Spleen (tissue), 7 donors: ENCODE data around the gene SOX13.

ENCODE experiments used
- POLR2A ChIP-seq, 3 donors: fragments of 450-650 bp; IDR thresholded peaks; one replicate each; pipeline ENCODE4 v1.5.1; 2017; ENCODE audit warnings: antibody characterized with exemption in 3 of 3, mild to moderate bottlenecking in 1 of 3
- TF ChIP-seq, protein P1 (sequence below), 11 experiments: fragments of 200-600 bp in 7 of 11; fragments of 450-650 bp in 4 of 11; sonication (generic) in 4 of 11; IDR thresholded peaks in 8 of 11; conservative IDR thresholded peaks in 3 of 11; 1 replicate in 7 of 11; 2 replicates in 4 of 11; pipeline versions ENCODE4 v1.4.0 to v1.8.0; 2016 to 2021; ENCODE audit warnings: antibody characterized with exemption in 11 of 11, inconsistent platforms in 4 of 11, mild to moderate bottlenecking in 1 of 11
- donor health status: DM: no; HTN: no; CAD: no; lungs with moderate emphysema.
- donor health status: DM: no; HTN: no; CAD: no.
- donor health status: DM: no; HTN: no; CAD: no.

DNA sequence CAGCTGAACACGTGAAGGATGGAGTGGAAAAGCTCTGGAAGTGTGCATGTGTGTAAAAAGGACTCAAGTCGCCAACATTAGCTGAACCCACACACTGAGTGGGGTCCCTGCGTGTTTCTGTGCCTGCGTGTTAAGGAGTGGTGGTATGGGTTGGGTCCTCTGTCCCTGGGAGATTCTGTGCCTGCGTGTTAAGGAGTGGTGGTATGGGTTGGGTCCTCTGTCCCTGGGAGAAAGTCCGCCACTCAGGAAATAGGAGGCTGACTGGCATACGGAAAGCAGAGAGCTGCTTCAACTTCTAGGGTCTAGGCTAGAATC lies 7.0 kb upstream of the SOX13 start:
- no peak for TF ChIP-seq POLR2A (IDR thresholded peaks at IDR 0.05)
- TF ChIP-seq, protein P1, sequence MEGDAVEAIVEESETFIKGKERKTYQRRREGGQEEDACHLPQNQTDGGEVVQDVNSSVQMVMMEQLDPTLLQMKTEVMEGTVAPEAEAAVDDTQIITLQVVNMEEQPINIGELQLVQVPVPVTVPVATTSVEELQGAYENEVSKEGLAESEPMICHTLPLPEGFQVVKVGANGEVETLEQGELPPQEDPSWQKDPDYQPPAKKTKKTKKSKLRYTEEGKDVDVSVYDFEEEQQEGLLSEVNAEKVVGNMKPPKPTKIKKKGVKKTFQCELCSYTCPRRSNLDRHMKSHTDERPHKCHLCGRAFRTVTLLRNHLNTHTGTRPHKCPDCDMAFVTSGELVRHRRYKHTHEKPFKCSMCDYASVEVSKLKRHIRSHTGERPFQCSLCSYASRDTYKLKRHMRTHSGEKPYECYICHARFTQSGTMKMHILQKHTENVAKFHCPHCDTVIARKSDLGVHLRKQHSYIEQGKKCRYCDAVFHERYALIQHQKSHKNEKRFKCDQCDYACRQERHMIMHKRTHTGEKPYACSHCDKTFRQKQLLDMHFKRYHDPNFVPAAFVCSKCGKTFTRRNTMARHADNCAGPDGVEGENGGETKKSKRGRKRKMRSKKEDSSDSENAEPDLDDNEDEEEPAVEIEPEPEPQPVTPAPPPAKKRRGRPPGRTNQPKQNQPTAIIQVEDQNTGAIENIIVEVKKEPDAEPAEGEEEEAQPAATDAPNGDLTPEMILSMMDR (IDR thresholded peaks at IDR 0.05 in 8 of 11, conservative IDR thresholded peaks at IDR 0.05 in 3 of 11) = no peak
